ENCODE results near the gene PRKN.

The PRKN gene

DNA sequence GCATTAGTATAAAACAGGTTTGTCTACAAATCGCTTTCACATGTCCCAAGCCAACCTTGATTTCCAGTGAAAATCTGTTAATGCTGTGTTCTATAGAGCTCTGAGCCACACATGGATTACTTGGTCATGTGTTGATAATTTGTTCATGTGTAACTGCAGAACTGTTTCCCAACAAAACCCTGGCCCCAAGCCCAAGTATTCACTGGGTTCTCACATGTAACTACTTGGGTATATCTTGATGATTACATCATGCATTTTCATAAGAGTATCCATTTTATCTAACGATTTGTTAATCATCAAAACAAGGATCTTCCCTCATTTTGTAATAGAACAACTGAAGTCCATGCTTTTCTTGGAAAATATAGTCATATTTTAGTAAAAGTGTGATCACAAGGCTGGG is 657.6 kb downstream of the PRKN start:
- no peak overlapping the region for H3K27ac ChIP-seq (ENCODE audit: low read length)
- no peaks in the 10 kb centered on the region for H4K20me1 ChIP-seq (ENCODE audit: insufficient read depth, low read length)
- no peak overlapping the region for H3K4me3 ChIP-seq (ENCODE audit: low read depth in 1 of 2, low read length in 2 of 2)
- ATAC-seq (ENCODE audit: insufficient read depth, low read depth), result no peak
- no peaks in the 10 kb centered on the region for H3K36me3 ChIP-seq (ENCODE audit: insufficient read depth, low read length)
- no peak for TF ChIP-seq EZH2 (IDR thresholded peaks at IDR 0.05; ENCODE audit: borderline replicate concordance, low read depth, low read length, severe bottlenecking)
- TF ChIP-seq, protein P1, sequence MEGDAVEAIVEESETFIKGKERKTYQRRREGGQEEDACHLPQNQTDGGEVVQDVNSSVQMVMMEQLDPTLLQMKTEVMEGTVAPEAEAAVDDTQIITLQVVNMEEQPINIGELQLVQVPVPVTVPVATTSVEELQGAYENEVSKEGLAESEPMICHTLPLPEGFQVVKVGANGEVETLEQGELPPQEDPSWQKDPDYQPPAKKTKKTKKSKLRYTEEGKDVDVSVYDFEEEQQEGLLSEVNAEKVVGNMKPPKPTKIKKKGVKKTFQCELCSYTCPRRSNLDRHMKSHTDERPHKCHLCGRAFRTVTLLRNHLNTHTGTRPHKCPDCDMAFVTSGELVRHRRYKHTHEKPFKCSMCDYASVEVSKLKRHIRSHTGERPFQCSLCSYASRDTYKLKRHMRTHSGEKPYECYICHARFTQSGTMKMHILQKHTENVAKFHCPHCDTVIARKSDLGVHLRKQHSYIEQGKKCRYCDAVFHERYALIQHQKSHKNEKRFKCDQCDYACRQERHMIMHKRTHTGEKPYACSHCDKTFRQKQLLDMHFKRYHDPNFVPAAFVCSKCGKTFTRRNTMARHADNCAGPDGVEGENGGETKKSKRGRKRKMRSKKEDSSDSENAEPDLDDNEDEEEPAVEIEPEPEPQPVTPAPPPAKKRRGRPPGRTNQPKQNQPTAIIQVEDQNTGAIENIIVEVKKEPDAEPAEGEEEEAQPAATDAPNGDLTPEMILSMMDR (IDR thresholded peaks at IDR 0.05; ENCODE audit: borderline replicate concordance, extremely low read depth, low read length, poor library complexity, severe bottlenecking), result no peak
- no peak for DNase-seq
- no peaks in the 10 kb centered on the region for H3K9me3 ChIP-seq (ENCODE audit: insufficient read depth, low read length, severe bottlenecking)
- H3K27me3 ChIP-seq (ENCODE audit: insufficient read depth, low read length, poor library complexity), result no peaks in the 10 kb centered on the region
- H3K4me1 ChIP-seq (ENCODE audit: insufficient read depth, low read length), result no peaks in the 10 kb centered on the region
- no peak overlapping the region for H3K9ac ChIP-seq (ENCODE audit: low read depth, low read length)
- H2AFZ ChIP-seq (ENCODE audit: low read depth, low read length), result no peak overlapping the region
- H3K4me2 ChIP-seq (ENCODE audit: insufficient read depth, low read length), result no peak overlapping the region
- no peaks in the 10 kb centered on the region for H3K79me2 ChIP-seq (ENCODE audit: insufficient read depth, low read length)

DNA sequence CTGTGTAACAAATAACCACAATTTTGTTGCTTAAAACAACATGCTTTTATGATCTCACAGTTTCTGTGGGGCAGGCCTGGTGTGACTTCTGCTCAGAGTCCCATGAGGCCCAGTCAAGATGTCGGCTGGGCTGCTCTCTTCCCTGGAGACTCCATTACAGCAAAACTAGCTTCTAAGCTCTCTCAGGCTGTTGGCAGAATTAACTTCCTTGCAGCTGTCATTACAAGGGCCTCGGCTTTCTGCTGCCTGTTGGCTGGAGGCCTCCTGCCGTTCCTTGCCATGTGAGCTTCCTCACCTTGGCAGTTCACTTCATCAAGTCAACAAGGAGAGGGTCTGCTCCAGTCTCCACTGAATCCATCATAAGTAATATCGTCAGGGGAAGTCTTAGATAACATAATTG is 659.2 kb downstream of the PRKN start:
- ATAC-seq (ENCODE audit: insufficient read depth, low read depth) (no peak), DNase-seq (no peak)
- Histone ChIP-seq H3K4me1 (ENCODE audit: insufficient read depth, low read length) (no peaks in the 10 kb centered on the region), H3K4me2 (ENCODE audit: insufficient read depth, low read length) (no peak overlapping the region), H3K27ac (ENCODE audit: low read length) (no peak overlapping the region), H3K36me3 (ENCODE audit: insufficient read depth, low read length) (no peaks in the 10 kb centered on the region), H2AFZ (ENCODE audit: low read depth, low read length) (no peak overlapping the region), H3K4me3 (ENCODE audit: low read depth in 1 of 2, low read length in 2 of 2) (no peak overlapping the region), H3K79me2 (ENCODE audit: insufficient read depth, low read length) (no peaks in the 10 kb centered on the region), H3K9ac (ENCODE audit: low read depth, low read length) (no peak overlapping the region), H4K20me1 (ENCODE audit: insufficient read depth, low read length) (no peaks in the 10 kb centered on the region), H3K9me3 (ENCODE audit: insufficient read depth, low read length, severe bottlenecking) (no peaks in the 10 kb centered on the region), H3K27me3 (ENCODE audit: insufficient read depth, low read length, poor library complexity) (no peaks in the 10 kb centered on the region)
- no peak for TF ChIP-seq EZH2 (IDR thresholded peaks at IDR 0.05; ENCODE audit: borderline replicate concordance, low read depth, low read length, severe bottlenecking)
- TF ChIP-seq, protein P1 (IDR thresholded peaks at IDR 0.05; ENCODE audit: borderline replicate concordance, extremely low read depth, low read length, poor library complexity, severe bottlenecking), result no peak

DNA sequence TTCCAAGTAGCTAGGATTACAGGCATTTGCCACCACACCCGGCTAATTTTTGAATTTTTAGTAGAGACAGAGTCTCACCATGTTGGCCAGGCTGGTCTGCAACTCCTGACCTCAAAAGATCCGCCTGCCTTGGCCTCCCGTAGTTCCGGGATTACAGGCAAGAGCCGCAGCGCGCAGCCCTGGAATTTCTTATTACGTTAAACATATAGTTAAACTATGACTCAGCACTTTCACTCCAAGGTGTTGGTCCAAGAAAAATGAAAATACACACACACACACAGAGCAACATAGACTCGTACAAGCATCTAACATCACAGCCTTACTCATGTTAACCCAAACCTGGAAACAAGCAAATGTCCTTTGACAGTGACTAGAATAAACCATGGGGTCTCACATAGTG is 663.9 kb downstream of the PRKN start:
- ATAC-seq (ENCODE audit: insufficient read depth, low read depth), result no peak
- H3K9me3 ChIP-seq (ENCODE audit: insufficient read depth, low read length, severe bottlenecking), result no peaks in the 10 kb centered on the region
- H3K36me3 ChIP-seq (ENCODE audit: insufficient read depth, low read length), result no peaks in the 10 kb centered on the region
- H3K4me2 ChIP-seq (ENCODE audit: insufficient read depth, low read length), result no peak overlapping the region
- H3K9ac ChIP-seq (ENCODE audit: low read depth, low read length), result no peak overlapping the region
- no peaks in the 10 kb centered on the region for H3K4me1 ChIP-seq (ENCODE audit: insufficient read depth, low read length)
- H3K27me3 ChIP-seq (ENCODE audit: insufficient read depth, low read length, poor library complexity), result no peaks in the 10 kb centered on the region
- TF ChIP-seq, protein P1 (IDR thresholded peaks at IDR 0.05; ENCODE audit: borderline replicate concordance, extremely low read depth, low read length, poor library complexity, severe bottlenecking), result no peak
- TF ChIP-seq EZH2 (IDR thresholded peaks at IDR 0.05; ENCODE audit: borderline replicate concordance, low read depth, low read length, severe bottlenecking), result no peak
- H3K4me3 ChIP-seq (ENCODE audit: low read depth in 1 of 2, low read length in 2 of 2), result no peak overlapping the region
- H2AFZ ChIP-seq (ENCODE audit: low read depth, low read length), result no peak overlapping the region
- H3K27ac ChIP-seq (ENCODE audit: low read length), result no peak overlapping the region
- H4K20me1 ChIP-seq (ENCODE audit: insufficient read depth, low read length), result no peaks in the 10 kb centered on the region
- no peak for DNase-seq
- H3K79me2 ChIP-seq (ENCODE audit: insufficient read depth, low read length), result no peaks in the 10 kb centered on the region

Measured in DND-41 (cell line).